Measurements from ENCODE around the gene CHMP4B. TPM values are rescaled to one million over a fixed set of nuclear protein-coding genes. Genes with fewer than 3 reads are reported as not detected.

The CHMP4B gene
- total and polyA plus RNA-seq, 4 donors = 91.6 to 162 (median 120) TPM

GRCh38 chr20:33839591-33839990 lies 28.4 kb downstream of the CHMP4B start:
- peaks cover 27 to 65% (median 37%) of the 10 kb centered on the region in 5 donors for H3K4me1 ChIP-seq (ENCODE audit: control insufficient read depth in 5 of 5, insufficient read depth in 5 of 5, low read length in 5 of 5)
- WGBS, 2 donors = 78 to 81% methylated on average over 3 of the region's 3 CpGs
- H3K27ac ChIP-seq (ENCODE audit: low read depth in 1 of 2, low read length in 1 of 2) = no peak overlapping the region

DNA sequence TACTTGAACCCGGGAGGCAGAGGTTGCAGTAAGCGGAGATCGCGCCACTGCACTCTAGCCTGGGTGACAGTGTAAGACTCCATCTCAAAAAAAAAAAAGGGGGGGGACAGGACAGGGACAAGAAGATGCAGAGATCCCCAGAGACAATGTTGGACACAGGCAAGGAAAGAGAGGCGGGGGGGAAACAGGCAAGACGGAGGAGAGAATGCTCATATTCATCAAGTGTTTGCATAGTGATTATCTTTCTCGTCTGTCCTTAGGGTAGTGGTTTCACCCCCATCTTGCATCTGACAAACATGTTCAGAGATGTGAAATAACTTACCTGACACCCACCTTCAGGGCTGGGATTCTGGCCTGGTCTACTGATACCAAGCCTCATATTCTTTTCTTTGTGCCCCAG lies 29.0 kb downstream of the CHMP4B start:
- Histone ChIP-seq H3K9me3 (ENCODE audit: control insufficient read depth in 4 of 4, insufficient read depth in 3 of 4, low read length in 3 of 4) (no peaks in the 10 kb centered on the region), H3K9ac (ENCODE audit: insufficient read depth in 1 of 2, low read length in 2 of 2) (no peak overlapping the region), H3K4me3 (no peak overlapping the region), H3K36me3 (ENCODE audit: control insufficient read depth in 4 of 4, insufficient read depth in 4 of 4, low read length in 4 of 4) (peaks cover 0 to 2% (median 0%) of the 10 kb centered on the region in 4 donors), H3K4me1 (ENCODE audit: control insufficient read depth in 5 of 5, insufficient read depth in 5 of 5, low read length in 5 of 5) (peaks cover 27 to 65% (median 37%) of the 10 kb centered on the region in 5 donors), H3K27ac (ENCODE audit: low read depth in 1 of 2, low read length in 1 of 2) (no peak overlapping the region), H3K27me3 (ENCODE audit: control insufficient read depth in 3 of 3, insufficient read depth in 3 of 3, low read length in 2 of 3) (no peaks in the 10 kb centered on the region)
- TF ChIP-seq, protein P1, sequence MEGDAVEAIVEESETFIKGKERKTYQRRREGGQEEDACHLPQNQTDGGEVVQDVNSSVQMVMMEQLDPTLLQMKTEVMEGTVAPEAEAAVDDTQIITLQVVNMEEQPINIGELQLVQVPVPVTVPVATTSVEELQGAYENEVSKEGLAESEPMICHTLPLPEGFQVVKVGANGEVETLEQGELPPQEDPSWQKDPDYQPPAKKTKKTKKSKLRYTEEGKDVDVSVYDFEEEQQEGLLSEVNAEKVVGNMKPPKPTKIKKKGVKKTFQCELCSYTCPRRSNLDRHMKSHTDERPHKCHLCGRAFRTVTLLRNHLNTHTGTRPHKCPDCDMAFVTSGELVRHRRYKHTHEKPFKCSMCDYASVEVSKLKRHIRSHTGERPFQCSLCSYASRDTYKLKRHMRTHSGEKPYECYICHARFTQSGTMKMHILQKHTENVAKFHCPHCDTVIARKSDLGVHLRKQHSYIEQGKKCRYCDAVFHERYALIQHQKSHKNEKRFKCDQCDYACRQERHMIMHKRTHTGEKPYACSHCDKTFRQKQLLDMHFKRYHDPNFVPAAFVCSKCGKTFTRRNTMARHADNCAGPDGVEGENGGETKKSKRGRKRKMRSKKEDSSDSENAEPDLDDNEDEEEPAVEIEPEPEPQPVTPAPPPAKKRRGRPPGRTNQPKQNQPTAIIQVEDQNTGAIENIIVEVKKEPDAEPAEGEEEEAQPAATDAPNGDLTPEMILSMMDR (IDR thresholded peaks at IDR 0.05; ENCODE audit: control extremely low read depth, extremely low read depth) = no peak
- DNase-seq = no peak
- no peak for ATAC-seq (ENCODE audit: insufficient read depth, low FRiP score)
- WGBS, 2 donors = 87 to 94% methylated on average over 7 of the region's 7 CpGs

More at GRCh38 chr20:33839591-33839990, 28.4 kb downstream of the CHMP4B start:
- ATAC-seq (ENCODE audit: insufficient read depth, low FRiP score) (no peak), DNase-seq (peak in 1 of 3 donors; percentile 40)
- Histone ChIP-seq H3K27me3 (ENCODE audit: control insufficient read depth in 3 of 3, insufficient read depth in 3 of 3, low read length in 2 of 3) (no peaks in the 10 kb centered on the region), H3K4me3 (no peak overlapping the region), H3K9ac (ENCODE audit: insufficient read depth in 1 of 2, low read length in 2 of 2) (no peak overlapping the region), H3K36me3 (ENCODE audit: control insufficient read depth in 4 of 4, insufficient read depth in 4 of 4, low read length in 4 of 4) (peaks cover 0 to 2% (median 0%) of the 10 kb centered on the region in 4 donors), H3K9me3 (ENCODE audit: control insufficient read depth in 4 of 4, insufficient read depth in 3 of 4, low read length in 3 of 4) (no peaks in the 10 kb centered on the region)
- TF ChIP-seq, protein P1 (IDR thresholded peaks at IDR 0.05; ENCODE audit: control extremely low read depth, extremely low read depth) = no peak

- ATAC-seq (ENCODE audit: insufficient read depth, low FRiP score) = no peak
Measured at GRCh38 chr20:33840759-33841435, 29.7 kb downstream of the CHMP4B start.

More at GRCh38 chr20:33840759-33841435, 29.7 kb downstream of the CHMP4B start:
- DNase-seq = peak in 1 of 3 donors; percentile 29
- TF ChIP-seq, protein P1 (IDR thresholded peaks at IDR 0.05; ENCODE audit: control extremely low read depth, extremely low read depth) = no peak
- Histone ChIP-seq H3K9me3 (ENCODE audit: control insufficient read depth in 4 of 4, insufficient read depth in 3 of 4, low read length in 3 of 4) (no peaks in the 10 kb centered on the region), H3K4me3 (no peak overlapping the region), H3K36me3 (ENCODE audit: control insufficient read depth in 4 of 4, insufficient read depth in 4 of 4, low read length in 4 of 4) (peaks cover 0 to 2% (median 0%) of the 10 kb centered on the region in 4 donors), H3K27ac (ENCODE audit: low read depth in 1 of 2, low read length in 1 of 2) (no peak overlapping the region), H3K4me1 (ENCODE audit: control insufficient read depth in 5 of 5, insufficient read depth in 5 of 5, low read length in 5 of 5) (peaks cover 27 to 67% (median 37%) of the 10 kb centered on the region in 5 donors), H3K27me3 (ENCODE audit: control insufficient read depth in 3 of 3, insufficient read depth in 3 of 3, low read length in 2 of 3) (no peaks in the 10 kb centered on the region), H3K9ac (ENCODE audit: insufficient read depth in 1 of 2, low read length in 2 of 2) (no peak overlapping the region)
- WGBS, 2 donors = 52 to 64% methylated on average over 4 of the region's 4 CpGs
